H9 (cell line): Measurements from ENCODE around the gene ERCC5. TPM values are rescaled to one million over a fixed set of nuclear protein-coding genes. Genes with fewer than 3 reads are reported as not detected.

Source experiments
- DNase-seq: peaks from one replicate; pipeline ENCODE4 v3.0.0-alpha.2; 2017
- H2AFZ ChIP-seq: one replicate; pipeline ENCODE4 v1.6.1; 2013; ENCODE audit warnings: mild to moderate bottlenecking, low read length, control low read depth, moderate library complexity
- H2AK5ac ChIP-seq: 2 replicates; pipeline ENCODE4 v1.6.1; 2013; ENCODE audit warnings: low read length, control low read depth, mixed read lengths; ENCODE audit not compliant: insufficient read length
- H2BK120ac ChIP-seq: one replicate; pipeline ENCODE4 v1.6.1; 2013; ENCODE audit warnings: low read depth, mild to moderate bottlenecking, low read length, control low read depth, inconsistent platforms; ENCODE audit not compliant: poor library complexity, severe bottlenecking
- H2BK12ac ChIP-seq: 2 replicates; pipeline ENCODE4 v1.6.1; 2013; ENCODE audit warnings: low read length, control low read depth, mixed read lengths, low read depth; ENCODE audit not compliant: insufficient read length
- H2BK15ac ChIP-seq: 2 replicates; pipeline ENCODE4 v1.6.1; 2013; ENCODE audit warnings: low read depth, low read length, control low read depth
- H2BK20ac ChIP-seq: one replicate; pipeline ENCODE4 v1.6.1; 2013; ENCODE audit warnings: low read depth, mild to moderate bottlenecking, low read length, control low read depth, inconsistent platforms; ENCODE audit not compliant: poor library complexity, severe bottlenecking
- H2BK5ac ChIP-seq: 2 replicates; pipeline ENCODE4 v1.6.1; 2013; ENCODE audit warnings: low read length, control low read depth, mixed read lengths; ENCODE audit not compliant: insufficient read length
- H3K14ac ChIP-seq: 2 replicates; pipeline ENCODE4 v1.6.1; 2013; ENCODE audit warnings: low read length, control low read depth; ENCODE audit not compliant: insufficient read depth
- H3K18ac ChIP-seq: 2 replicates; pipeline ENCODE4 v1.6.1; 2013; ENCODE audit warnings: low read depth, mild to moderate bottlenecking, mixed read lengths, low read length, control low read depth; ENCODE audit not compliant: insufficient read length
- H3K23ac ChIP-seq: 2 replicates; pipeline ENCODE4 v1.6.1; 2013; ENCODE audit warnings: low read length, control low read depth, mixed read lengths, low read depth; ENCODE audit not compliant: insufficient read length
- H3K23me2 ChIP-seq: 2 replicates; pipeline ENCODE4 v1.6.1; 2013; ENCODE audit warnings: low read depth, mild to moderate bottlenecking, mixed read lengths, low read length, control low read depth; ENCODE audit not compliant: insufficient read length, poor library complexity, severe bottlenecking
- H3K27ac ChIP-seq: 2 replicates; pipeline ENCODE4 v1.5.1; 2013; ENCODE audit warnings: low read length, control low read depth, mixed read lengths, low read depth; ENCODE audit not compliant: insufficient read length
- H3K27me3 ChIP-seq: 2 replicates; pipeline ENCODE4 v1.6.1; 2013; ENCODE audit warnings: low read length, control low read depth, inconsistent platforms; ENCODE audit not compliant: insufficient read depth
- H3K4ac ChIP-seq: 2 replicates; pipeline ENCODE4 v1.6.1; 2013; ENCODE audit warnings: low read depth, mild to moderate bottlenecking, control low read depth, inconsistent platforms, low read length, moderate library complexity
- H3K4me1 ChIP-seq: 2 replicates; pipeline ENCODE4 v1.6.1; 2013; ENCODE audit warnings: low read length, control low read depth, inconsistent platforms; ENCODE audit not compliant: insufficient read depth
- H3K4me2 ChIP-seq: 2 replicates; pipeline ENCODE4 v1.6.1; 2013; ENCODE audit warnings: low read length, control low read depth, mixed read lengths; ENCODE audit not compliant: insufficient read length, insufficient read depth
- H3K56ac ChIP-seq: 2 replicates; pipeline ENCODE4 v1.6.1; 2013; ENCODE audit warnings: low read depth, mild to moderate bottlenecking, mixed read lengths, low read length, control low read depth; ENCODE audit not compliant: insufficient read length
- H3K79me1 ChIP-seq: 2 replicates; pipeline ENCODE4 v1.6.1; 2013; ENCODE audit warnings: low read depth, mild to moderate bottlenecking, moderate library complexity, low read length, control low read depth, inconsistent platforms; ENCODE audit not compliant: insufficient read depth, poor library complexity, severe bottlenecking
- H3K79me2 ChIP-seq: 2 replicates; pipeline ENCODE4 v1.6.1; 2013; ENCODE audit warnings: low read length, control low read depth, inconsistent platforms; ENCODE audit not compliant: insufficient read depth
- H3K9ac ChIP-seq: 2 replicates; pipeline ENCODE4 v1.6.1; 2013; ENCODE audit warnings: low read length, control low read depth, mixed read lengths; ENCODE audit not compliant: insufficient read length; ENCODE audit errors: extremely low read depth
- H3K9me3 ChIP-seq: one replicate; pipeline ENCODE4 v1.6.1; 2013; ENCODE audit warnings: low read depth, low read length, inconsistent platforms; ENCODE audit not compliant: control insufficient read depth
- H3T11ph ChIP-seq: one replicate; pipeline ENCODE4 v1.6.1; 2013; ENCODE audit warnings: mild to moderate bottlenecking, low read length, control low read depth, inconsistent platforms
- H4K20me1 ChIP-seq: one replicate; pipeline ENCODE4 v1.6.1; 2013; ENCODE audit not compliant: control insufficient read depth, insufficient read length, insufficient read depth
- H4K5ac ChIP-seq: 2 replicates; pipeline ENCODE4 v1.6.1; 2013; ENCODE audit warnings: low read depth, mild to moderate bottlenecking, mixed read lengths, low read length, control low read depth; ENCODE audit not compliant: insufficient read length
- H4K8ac ChIP-seq: replicated peaks from 2 replicates; pipeline ENCODE4 v1.6.1; 2013; ENCODE audit warnings: low read length, control low read depth, mixed read lengths, low read depth; ENCODE audit not compliant: insufficient read length
- H4K91ac ChIP-seq: 2 replicates; pipeline ENCODE4 v1.6.1; 2013; ENCODE audit warnings: low read depth, mild to moderate bottlenecking, moderate library complexity, mixed read lengths, low read length, control low read depth; ENCODE audit not compliant: insufficient read length
- H3K27ac Mint-ChIP-seq, 3 experiments: 2 replicates in 2 of 3; 3 replicates in 1 of 3; pipeline ENCODE4 v1.8.0; 2020 to 2021; ENCODE audit warnings: mixed read lengths in 3 of 3, mild to moderate bottlenecking in 1 of 3, moderate library complexity in 1 of 3
- H3K27me3 Mint-ChIP-seq: 2 replicates; pipeline ENCODE4 v1.8.0; 2021; ENCODE audit warnings: low read depth, mild to moderate bottlenecking, moderate library complexity, mixed read lengths
- H3K36me3 Mint-ChIP-seq, 3 experiments: 2 replicates in 2 of 3; 3 replicates in 1 of 3; pipeline ENCODE4 v1.8.0; 2020 to 2021; ENCODE audit warnings: low read depth in 3 of 3, mixed read lengths in 3 of 3; ENCODE audit not compliant: insufficient read depth in 1 of 3
- H3K4me1 Mint-ChIP-seq, 2 experiments: 2 replicates each; pipeline ENCODE4 v1.8.0; 2020; ENCODE audit warnings: mixed read lengths in 2 of 2
- H3K4me3 Mint-ChIP-seq, 2 experiments: 2 replicates in 1 of 2; 3 replicates in 1 of 2; pipeline ENCODE4 v1.8.0; 2020 to 2021; ENCODE audit warnings: mild to moderate bottlenecking in 2 of 2, mixed read lengths in 2 of 2, moderate library complexity in 1 of 2
- H3K9me3 Mint-ChIP-seq, 2 experiments: 2 replicates in 1 of 2; 3 replicates in 1 of 2; pipeline ENCODE4 v1.8.0; 2020; ENCODE audit warnings: mild to moderate bottlenecking in 2 of 2, mixed read lengths in 2 of 2, moderate library complexity in 1 of 2
- WGBS: extraction: QIAGEN DNeasy Blood & Tissue Kit; methylation state at CpG from one replicate; pipeline ENCODE4 v1.1.7; 2013; ENCODE audit warnings: missing lambda C conversion rate, low lambda C conversion rate, mixed read lengths; ENCODE audit not compliant: insufficient read length; ENCODE audit errors: extremely low coverage; 5-methylcytosine and 5-hydroxymethylcytosine counted together
- total RNA-seq: library from RNA; stranded (reverse); gene quantifications from 2 replicates; pipeline ENCODE4 v1.2.1, GENCODE V29; 2021
- TF ChIP-seq, protein P1 (sequence below): fragments of 200-600 bp; sonication (generic); conservative IDR thresholded peaks from 3 replicates; pipeline ENCODE4 v1.8.0; 2021; ENCODE audit warnings: antibody characterized with exemption, mild to moderate bottlenecking

The ERCC5 gene
- total RNA-seq, 1 experiment from 2014 or later: 26.8 TPM

GRCh38 chr13:102905905-102906771 is 60.3 kb downstream of the ERCC5 start:
- Histone ChIP-seq H3K4ac (no peak overlapping the region), H3K79me2 (no peaks in the 10 kb centered on the region), H3K18ac (no peak overlapping the region), H2BK20ac (no peak overlapping the region), H2AK5ac (no peak overlapping the region), H2BK120ac (no peak overlapping the region), H2BK15ac (no peak overlapping the region), H4K5ac (no peak overlapping the region), H2AFZ (no peak overlapping the region), H4K20me1 (no peaks in the 10 kb centered on the region), H3K79me1 (no peaks in the 10 kb centered on the region), H3K27me3 (no peaks in the 10 kb centered on the region), H3K14ac (no peak overlapping the region), H3K9me3 (no peaks in the 10 kb centered on the region), H3K9ac (no peak overlapping the region), H3K4me1 (no peaks in the 10 kb centered on the region), H3K56ac (no peak overlapping the region), H4K91ac (no peak overlapping the region), H2BK12ac (no peak overlapping the region), H3K23me2 (no peaks in the 10 kb centered on the region), H3K27ac (no peak overlapping the region), H3K4me2 (no peak overlapping the region), H2BK5ac (no peak overlapping the region), H3K23ac (no peak overlapping the region), H4K8ac (no peak overlapping the region), H3T11ph (no peak overlapping the region)
- WGBS: no CpG with 5 or more reads among the region's 7 CpGs
- no peaks in the 10 kb centered on the region for H3K36me3 Mint-ChIP-seq
- TF ChIP-seq, protein P1, sequence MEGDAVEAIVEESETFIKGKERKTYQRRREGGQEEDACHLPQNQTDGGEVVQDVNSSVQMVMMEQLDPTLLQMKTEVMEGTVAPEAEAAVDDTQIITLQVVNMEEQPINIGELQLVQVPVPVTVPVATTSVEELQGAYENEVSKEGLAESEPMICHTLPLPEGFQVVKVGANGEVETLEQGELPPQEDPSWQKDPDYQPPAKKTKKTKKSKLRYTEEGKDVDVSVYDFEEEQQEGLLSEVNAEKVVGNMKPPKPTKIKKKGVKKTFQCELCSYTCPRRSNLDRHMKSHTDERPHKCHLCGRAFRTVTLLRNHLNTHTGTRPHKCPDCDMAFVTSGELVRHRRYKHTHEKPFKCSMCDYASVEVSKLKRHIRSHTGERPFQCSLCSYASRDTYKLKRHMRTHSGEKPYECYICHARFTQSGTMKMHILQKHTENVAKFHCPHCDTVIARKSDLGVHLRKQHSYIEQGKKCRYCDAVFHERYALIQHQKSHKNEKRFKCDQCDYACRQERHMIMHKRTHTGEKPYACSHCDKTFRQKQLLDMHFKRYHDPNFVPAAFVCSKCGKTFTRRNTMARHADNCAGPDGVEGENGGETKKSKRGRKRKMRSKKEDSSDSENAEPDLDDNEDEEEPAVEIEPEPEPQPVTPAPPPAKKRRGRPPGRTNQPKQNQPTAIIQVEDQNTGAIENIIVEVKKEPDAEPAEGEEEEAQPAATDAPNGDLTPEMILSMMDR: no peak
- no peaks in the 10 kb centered on the region for H3K9me3 Mint-ChIP-seq
- no peak for DNase-seq
- H3K27me3 Mint-ChIP-seq: no peaks in the 10 kb centered on the region
- no peak overlapping the region for H3K4me3 Mint-ChIP-seq
- H3K27ac Mint-ChIP-seq: no peak overlapping the region
- H3K4me1 Mint-ChIP-seq: peaks cover 9% of the 10 kb centered on the region in 2 experiments
